GM23248 (cell line): ENCODE data around the gene NDC1. TPM values are rescaled to one million over a fixed set of nuclear protein-coding genes. Genes with fewer than 3 reads are reported as not detected.
A peak's percentile ranks its signal among the peaks of the same experiment; 100 is the strongest.

Experiments used
- DNase-seq: peaks from one replicate; pipeline ENCODE4 v3.0.0-alpha.2; 2015
- H2AFZ ChIP-seq: fragments of 200-600 bp; sonication (generic); 2 replicates; pipeline ENCODE4 v1.6.1; 2016; ENCODE audit warnings: antibody characterized with exemption
- H3F3A ChIP-seq: fragments of 200-600 bp; sonication (generic); 2 replicates; pipeline ENCODE4 v1.6.1; 2016; ENCODE audit warnings: mild to moderate bottlenecking, antibody characterized with exemption, mixed run types; ENCODE audit not compliant: insufficient read depth
- H3K27ac ChIP-seq: fragments of 200-600 bp; sonication (generic); 2 replicates; pipeline ENCODE4 v1.5.1; 2016; ENCODE audit warnings: mild to moderate bottlenecking
- H3K27me3 ChIP-seq: fragments of 200-600 bp; sonication (generic); replicated peaks from 2 replicates; pipeline ENCODE4 v1.6.1; 2016; ENCODE audit warnings: mild to moderate bottlenecking; ENCODE audit not compliant: insufficient read depth
- H3K36me3 ChIP-seq: fragments of 200-600 bp; sonication (generic); 2 replicates; pipeline ENCODE4 v1.6.1; 2016; ENCODE audit warnings: low read depth, mild to moderate bottlenecking
- H3K4me1 ChIP-seq: fragments of 200-600 bp; sonication (generic); 2 replicates; pipeline ENCODE4 v1.6.1; 2016; ENCODE audit warnings: mild to moderate bottlenecking; ENCODE audit not compliant: insufficient read depth
- H3K4me2 ChIP-seq: fragments of 200-600 bp; sonication (generic); one replicate; pipeline ENCODE4 v1.6.1; 2016; ENCODE audit warnings: mild to moderate bottlenecking; ENCODE audit not compliant: unreplicated experiment
- H3K4me3 ChIP-seq: fragments of 200-600 bp; sonication (generic); 2 replicates; pipeline ENCODE4 v1.5.1; 2016; ENCODE audit warnings: mild to moderate bottlenecking
- H3K79me2 ChIP-seq: fragments of 200-600 bp; sonication (generic); 2 replicates; pipeline ENCODE4 v1.6.1; 2016; ENCODE audit warnings: mild to moderate bottlenecking; ENCODE audit not compliant: insufficient read depth
- H3K9ac ChIP-seq: fragments of 200-600 bp; sonication (generic); 2 replicates; pipeline ENCODE4 v1.6.1; 2016; ENCODE audit warnings: mild to moderate bottlenecking
- H3K9me2 ChIP-seq: fragments of 200-600 bp; sonication (generic); 2 replicates; pipeline ENCODE4 v1.6.1; 2016; ENCODE audit warnings: mixed run types, mild to moderate bottlenecking, moderate library complexity; ENCODE audit not compliant: insufficient read depth
- H3K9me3 ChIP-seq: fragments of 200-600 bp; sonication (generic); one replicate; pipeline ENCODE4 v1.6.1; 2017; ENCODE audit warnings: low read depth
- H4K20me1 ChIP-seq: fragments of 200-600 bp; sonication (generic); 2 replicates; pipeline ENCODE4 v1.6.0; 2016; ENCODE audit not compliant: insufficient read depth
- EZH2 ChIP-seq: fragments of 200-600 bp; sonication (generic); IDR thresholded peaks from 2 replicates; pipeline ENCODE4 v1.6.1; 2018; ENCODE audit warnings: antibody characterized with exemption, mild to moderate bottlenecking; ENCODE audit not compliant: insufficient read depth, poor library complexity, severe bottlenecking
- EZH2phosphoT487 ChIP-seq: fragments of 200-600 bp; sonication (generic); IDR thresholded peaks from 2 replicates; pipeline ENCODE4 v1.6.1; 2018; ENCODE audit warnings: antibody characterized with exemption, moderate library complexity, mild to moderate bottlenecking, low read depth; ENCODE audit not compliant: insufficient read depth
- WGBS, 2 experiments: methylation state at CpG; one replicate each; pipeline ENCODE4 v1.1.6; 2015 to 2017; ENCODE audit warnings: low lambda C conversion rate in 2 of 2, low coverage in 1 of 2; ENCODE audit errors: missing lambda C conversion rate in 2 of 2; 5-methylcytosine and 5-hydroxymethylcytosine counted together
- in situ Hi-C: fragments of 300-500 bp; cut with MboI; formaldehyde crosslinking; loops from 2 replicates; pipeline ENCODE4 v1.15.0; 2020
- polyA plus RNA-seq: library from polyadenylated mRNA; unstranded; fragments of >200 nt; fragmentation: Nextera tagmentation; extraction: Ambion mirVana; gene quantifications from 2 replicates; pipeline ENCODE4 v1.2.1, GENCODE V29; 2016
- total RNA-seq: library from RNA; depleted of rRNA; stranded (reverse); fragments of >200 nt; shearing (Covaris generic); gene quantifications from 2 replicates; pipeline ENCODE4 v1.2.3, GENCODE V29; 2014

NDC1 gene
- total and polyA plus RNA-seq, 2 experiments from 2014 or later: 8.2 to 23.0 TPM

- no peaks in the 10 kb centered on the region for H4K20me1 ChIP-seq
- no peak overlapping the region for H3K27ac ChIP-seq
- H3K4me1 ChIP-seq: peaks cover 29% of the 10 kb centered on the region
- H3K9me3 ChIP-seq: no peaks in the 10 kb centered on the region
- peaks cover 24% of the 10 kb centered on the region for H3F3A ChIP-seq
- H3K36me3 ChIP-seq: no peaks in the 10 kb centered on the region
- no peak for DNase-seq
- in situ Hi-C loops: no loop called here
- H3K4me2 ChIP-seq: no peak overlapping the region
- H3K9me2 ChIP-seq: no peaks in the 10 kb centered on the region
- TF ChIP-seq EZH2: no peak
- TF ChIP-seq EZH2phosphoT487: no peak
- no peak overlapping the region for H3K4me3 ChIP-seq
- WGBS, 2 experiments: 93 to 97% methylated on average over 10 of the region's 10 CpGs
- no peaks in the 10 kb centered on the region for H3K27me3 ChIP-seq
- no peaks in the 10 kb centered on the region for H3K79me2 ChIP-seq
- no peak overlapping the region for H2AFZ ChIP-seq
- no peak overlapping the region for H3K9ac ChIP-seq
Observed at GRCh38 chr1:53731043-53731600, 107.0 kb downstream of the NDC1 start.

GRCh38 chr1:53730224-53730865 is 107.8 kb downstream of the NDC1 start:
- in situ Hi-C loops: no loop called here
- H3K79me2 ChIP-seq: no peaks in the 10 kb centered on the region

GRCh38 chr1:53729456-53730223 is 108.5 kb downstream of the NDC1 start:
- Histone ChIP-seq H3K9me2 (no peaks in the 10 kb centered on the region), H3K4me1 (peaks cover 22% of the 10 kb centered on the region), H3K79me2 (no peaks in the 10 kb centered on the region), H3K4me3 (no peak overlapping the region), H3F3A (peaks cover 19% of the 10 kb centered on the region), H4K20me1 (no peaks in the 10 kb centered on the region), H2AFZ (0 out of 2 replicates have a peak overlapping the region, but pooled peaks have one; percentile 13), H3K9me3 (no peaks in the 10 kb centered on the region), H3K9ac (no peak overlapping the region), H3K36me3 (no peaks in the 10 kb centered on the region), H3K27me3 (no peaks in the 10 kb centered on the region), H3K27ac (no peak overlapping the region), H3K4me2 (no peak overlapping the region)
- 71 to 74% methylated on average over 16 of the region's 16 CpGs for WGBS, 2 experiments
- TF ChIP-seq EZH2phosphoT487 (no peak), EZH2 (no peak)
- no peak for DNase-seq
- in situ Hi-C loops: no loop called here

More at GRCh38 chr1:53730224-53730865, 107.8 kb downstream of the NDC1 start:
- H3K4me1 ChIP-seq: peaks cover 29% of the 10 kb centered on the region
- TF ChIP-seq EZH2phosphoT487 (no peak), EZH2 (no peak)
- H3F3A ChIP-seq: peaks cover 24% of the 10 kb centered on the region
- H3K27me3 ChIP-seq: no peaks in the 10 kb centered on the region
- no peaks in the 10 kb centered on the region for H3K9me3 ChIP-seq
- H3K27ac ChIP-seq: no peak overlapping the region
- H3K4me2 ChIP-seq: no peak overlapping the region
- H2AFZ ChIP-seq: 0 out of 2 replicates have a peak overlapping the region, but pooled peaks have one; percentile 13
- no peak for DNase-seq
- no peaks in the 10 kb centered on the region for H3K36me3 ChIP-seq
- WGBS, 2 experiments: 82 to 83% methylated on average over 12 of the region's 12 CpGs
- H3K9me2 ChIP-seq: no peaks in the 10 kb centered on the region
- H3K4me3 ChIP-seq: no peak overlapping the region
- no peaks in the 10 kb centered on the region for H4K20me1 ChIP-seq
- no peak overlapping the region for H3K9ac ChIP-seq

GRCh38 chr1:53728702-53729455 is 109.2 kb downstream of the NDC1 start:
- no peaks in the 10 kb centered on the region for H3K79me2 ChIP-seq
- H3K27me3 ChIP-seq: no peaks in the 10 kb centered on the region
- H3K4me2 ChIP-seq: no peak overlapping the region
- H3K27ac ChIP-seq: no peak overlapping the region
- no peak overlapping the region for H3K4me3 ChIP-seq
- peaks cover 15% of the 10 kb centered on the region for H3K4me1 ChIP-seq
- H3K9me2 ChIP-seq: no peaks in the 10 kb centered on the region
- in situ Hi-C loops: no loop called here
- H3K9me3 ChIP-seq: no peaks in the 10 kb centered on the region
- no peak overlapping the region for H2AFZ ChIP-seq
- WGBS, 2 experiments: 81 to 82% methylated on average over 17 of the region's 17 CpGs
- no peak overlapping the region for H3K9ac ChIP-seq
- no peaks in the 10 kb centered on the region for H4K20me1 ChIP-seq
- H3F3A ChIP-seq: peaks cover 11% of the 10 kb centered on the region
- DNase-seq: no peak
- TF ChIP-seq EZH2 (no peak), EZH2phosphoT487 (no peak)
- H3K36me3 ChIP-seq: no peaks in the 10 kb centered on the region
